Measurements from ENCODE around the gene HAPLN1. TPM values are rescaled to one million over a fixed set of nuclear protein-coding genes. Genes with fewer than 3 reads are reported as not detected.

The HAPLN1 gene
- total RNA-seq, 4 donors from 2014 or later, result 2.0 TPM; not detected in 3

GRCh38 chr5:83672646-83673045 lies 48.0 kb downstream of the HAPLN1 start:
- no peaks in the 10 kb centered on the region for H3K27me3 ChIP-seq
- no peaks in the 10 kb centered on the region for H3K9me3 ChIP-seq
- H3K4me1 ChIP-seq, result no peaks in the 10 kb centered on the region
- H3K36me3 ChIP-seq, result no peaks in the 10 kb centered on the region
- no peak overlapping the region for H3K4me3 ChIP-seq
- no peak overlapping the region for H3K27ac ChIP-seq
- DNase-seq, result no peak
- TF ChIP-seq CTCF (IDR thresholded peaks at IDR 0.05) (no peak), POLR2A (IDR thresholded peaks at IDR 0.05) (no peak)
- intact Hi-C loops (cut with DNase I; ENCODE audit: low total_unique reads), result no loop called here

GRCh38 chr5:83672158-83672557 lies 48.5 kb downstream of the HAPLN1 start:
- Histone ChIP-seq H3K27ac (no peak overlapping the region), H3K9me3 (no peaks in the 10 kb centered on the region), H3K36me3 (no peaks in the 10 kb centered on the region), H3K4me3 (no peak overlapping the region), H3K4me1 (no peaks in the 10 kb centered on the region), H3K27me3 (no peaks in the 10 kb centered on the region)
- intact Hi-C loops (cut with DNase I; ENCODE audit: low total_unique reads), result no loop called here
- no peak for TF ChIP-seq POLR2A (IDR thresholded peaks at IDR 0.05)
- no peak for TF ChIP-seq CTCF (IDR thresholded peaks at IDR 0.05)
- DNase-seq, result no peak

GRCh38 chr5:83665631-83666030 lies 55.0 kb downstream of the HAPLN1 start:
- H3K9me3 ChIP-seq, result no peaks in the 10 kb centered on the region
- intact Hi-C loops (cut with DNase I; ENCODE audit: low total_unique reads), result no loop called here
- no peaks in the 10 kb centered on the region for H3K27me3 ChIP-seq
- no peak overlapping the region for H3K4me3 ChIP-seq
- no peaks in the 10 kb centered on the region for H3K4me1 ChIP-seq
- no peak for DNase-seq
- TF ChIP-seq CTCF (IDR thresholded peaks at IDR 0.05), result no peak
- no peak for TF ChIP-seq POLR2A (IDR thresholded peaks at IDR 0.05)
- no peaks in the 10 kb centered on the region for H3K36me3 ChIP-seq
- no peak overlapping the region for H3K27ac ChIP-seq

GRCh38 chr5:83662558-83662957 lies 58.1 kb downstream of the HAPLN1 start:
- Histone ChIP-seq H3K36me3 (no peaks in the 10 kb centered on the region), H3K27me3 (no peaks in the 10 kb centered on the region), H3K4me1 (no peaks in the 10 kb centered on the region), H3K4me3 (no peak overlapping the region), H3K27ac (no peak overlapping the region), H3K9me3 (no peaks in the 10 kb centered on the region)
- no peak for DNase-seq
- no peak for TF ChIP-seq POLR2A (IDR thresholded peaks at IDR 0.05)
- TF ChIP-seq CTCF (IDR thresholded peaks at IDR 0.05), result no peak
- intact Hi-C loops (cut with DNase I; ENCODE audit: low total_unique reads), result no loop called here

GRCh38 chr5:83657807-83658525 lies 62.7 kb downstream of the HAPLN1 start:
- Histone ChIP-seq H3K9me3 (no peaks in the 10 kb centered on the region), H3K36me3 (no peaks in the 10 kb centered on the region), H3K4me1 (no peaks in the 10 kb centered on the region), H3K4me3 (no peak overlapping the region), H3K27ac (no peak overlapping the region), H3K27me3 (no peaks in the 10 kb centered on the region)
- intact Hi-C loops (cut with DNase I; ENCODE audit: low total_unique reads), result no loop called here
- no peak for DNase-seq
- TF ChIP-seq POLR2A (IDR thresholded peaks at IDR 0.05) (no peak), CTCF (IDR thresholded peaks at IDR 0.05) (no peak)
